Keratinocyte (primary cell): ENCODE measurements around the gene USP6.
"Not testable (repeated sequence)": the region's sequence is repeated elsewhere in the genome, so short reads cannot be mapped to it uniquely, and the experiment has no call there.

ENCODE experiments used
- CTCF ChIP-seq, 3 experiments: IDR thresholded peaks in 1 of 3; conservative IDR thresholded peaks in 1 of 3; optimal IDR thresholded peaks in 1 of 3; 2 replicates in 2 of 3; 3 replicates in 1 of 3; pipeline versions ENCODE3 to v1.5.1; 2011; ENCODE audit warnings: low read length in 3 of 3, mild to moderate bottlenecking in 3 of 3, moderate library complexity in 2 of 3, control low read depth in 1 of 3, inconsistent platforms in 1 of 3; ENCODE audit not compliant: insufficient read depth in 2 of 3; ENCODE audit errors: extremely low read depth in 1 of 3
- EZH2 ChIP-seq: IDR thresholded peaks from one replicate; pipeline ENCODE4 v1.6.1; 2012; ENCODE audit warnings: inconsistent platforms, mild to moderate bottlenecking, low read length, moderate library complexity

DNA sequence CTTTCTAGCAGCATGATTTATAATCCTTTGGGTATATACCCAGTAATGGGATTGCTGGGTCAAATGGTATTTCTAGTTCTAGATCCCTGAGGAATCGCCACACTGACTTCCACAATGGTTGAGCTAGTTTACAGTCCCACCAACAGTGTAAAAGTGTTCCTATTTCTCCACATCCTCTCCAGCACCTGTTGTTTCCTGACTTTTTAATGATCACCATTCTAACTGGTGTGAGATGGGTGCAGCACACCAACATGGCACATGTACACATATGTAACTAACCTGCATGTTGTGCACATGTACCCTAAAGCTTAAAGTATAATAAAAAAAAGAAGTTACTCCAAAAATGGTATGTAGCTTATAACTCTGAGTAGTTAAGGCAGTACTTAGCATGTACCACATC lies 44.9 kb downstream of the USP6 start:
- TF ChIP-seq CTCF (optimal IDR thresholded peaks at IDR 0.05 in 1 of 3, IDR thresholded peaks at IDR 0.05 in 1 of 3, conservative IDR thresholded peaks at IDR 0.05 in 1 of 3; ENCODE audit: extremely low read depth in 1 of 3, insufficient read depth in 2 of 3, low read length in 3 of 3); EZH2: not testable (repeated sequence)
